HG03378 (cell line): ENCODE data around the gene PHEX.

Source experiments
- ATAC-seq: cut with Tn5 transposase; IDR thresholded peaks from one replicate; pipeline ENCODE4 v1.9.1; 2021; ENCODE audit warnings: mild to moderate bottlenecking, moderate library complexity; ENCODE audit not compliant: unreplicated experiment

PHEX gene

GRCh38 chrX:22097012-22097694 lies 65.0 kb downstream of the PHEX start:
- ATAC-seq, result no peak

GRCh38 chrX:22105231-22105630 lies 73.1 kb downstream of the PHEX start:
- no peak for ATAC-seq

- ATAC-seq, result no peak
Observed at GRCh38 chrX:22105971-22106370, 73.8 kb downstream of the PHEX start.

GRCh38 chrX:22109442-22109841 lies 77.3 kb downstream of the PHEX start:
- no peak for ATAC-seq

- no peak for ATAC-seq
Observed at GRCh38 chrX:22110729-22111494, 78.8 kb downstream of the PHEX start.

GRCh38 chrX:22116605-22117546 lies 84.8 kb downstream of the PHEX start:
- no peak for ATAC-seq

- ATAC-seq, result no peak
Observed at GRCh38 chrX:22117633-22118032, 85.5 kb downstream of the PHEX start.

- ATAC-seq, result no peak
Observed at GRCh38 chrX:22118161-22118830, 86.2 kb downstream of the PHEX start.

- no peak for ATAC-seq
Observed at GRCh38 chrX:22121161-22121560, 89.0 kb downstream of the PHEX start.

- ATAC-seq, result no peak
Observed at GRCh38 chrX:22122510-22122909, 90.4 kb downstream of the PHEX start.

- ATAC-seq, result no peak
Observed at GRCh38 chrX:22124098-22124497, 92.0 kb downstream of the PHEX start.

- no peak for ATAC-seq
Observed at GRCh38 chrX:22125481-22125880, 93.4 kb downstream of the PHEX start.

- no peak for ATAC-seq
Observed at GRCh38 chrX:22126327-22126726, 94.2 kb downstream of the PHEX start.

GRCh38 chrX:22128961-22129360 lies 96.8 kb downstream of the PHEX start:
- no peak for ATAC-seq

GRCh38 chrX:22134681-22135080 lies 102.6 kb downstream of the PHEX start:
- ATAC-seq, result no peak

- ATAC-seq, result no peak
Observed at GRCh38 chrX:22135171-22135711, 103.1 kb downstream of the PHEX start.

GRCh38 chrX:22135994-22136684 lies 104.0 kb downstream of the PHEX start:
- ATAC-seq, result no peak

GRCh38 chrX:22136711-22137110 lies 104.6 kb downstream of the PHEX start:
- ATAC-seq, result no peak

GRCh38 chrX:22139822-22140221 lies 107.7 kb downstream of the PHEX start:
- no peak for ATAC-seq
